Nucleus accumbens (tissue), 56 donors: ENCODE results near the gene PMM2.

ENCODE experiments used
- DNase-seq, 56 donors: peaks; one replicate each; lab custom pipeline; 2025; lab: John Stamatoyannopoulos, UW

Gene PMM2

GRCh38 chr16:8848939-8849391 is 51.3 kb downstream of the PMM2 start:
- DNase-seq = peak in 5 of 56 donors; percentile 46 to 59 (median 52)

GRCh38 chr16:8849411-8850011 is 51.9 kb downstream of the PMM2 start:
- DNase-seq = peak in 21 of 56 donors; percentile 19 to 72 (median 48)

- no peak for DNase-seq
Observed at GRCh38 chr16:8850279-8850885, 52.7 kb downstream of the PMM2 start.

- DNase-seq = no peak
Observed at GRCh38 chr16:8851761-8852403, 54.2 kb downstream of the PMM2 start.

GRCh38 chr16:8852534-8852933 is 54.9 kb downstream of the PMM2 start:
- peak in 12 of 56 donors; percentile 14 to 62 (median 40) for DNase-seq

GRCh38 chr16:8853150-8853549 is 55.5 kb downstream of the PMM2 start:
- no peak for DNase-seq

- no peak for DNase-seq
Observed at GRCh38 chr16:8853611-8854010, 56.0 kb downstream of the PMM2 start.

- DNase-seq = no peak
Observed at GRCh38 chr16:8854298-8854948, 56.8 kb downstream of the PMM2 start.

GRCh38 chr16:8855051-8855786 is 57.6 kb downstream of the PMM2 start:
- no peak for DNase-seq

- no peak for DNase-seq
Observed at GRCh38 chr16:8855972-8856371, 58.3 kb downstream of the PMM2 start.

- DNase-seq = no peak
Observed at GRCh38 chr16:8858994-8859912, 61.6 kb downstream of the PMM2 start.

GRCh38 chr16:8859913-8860881 is 62.6 kb downstream of the PMM2 start:
- DNase-seq = no peak

GRCh38 chr16:8861563-8862308 is 64.1 kb downstream of the PMM2 start:
- DNase-seq = peak in 7 of 56 donors; percentile 15 to 33 (median 23)

- no peak for DNase-seq
Observed at GRCh38 chr16:8862309-8863130, 64.9 kb downstream of the PMM2 start.

- DNase-seq = peak in 55 of 56 donors; percentile 33 to 98 (median 88)
Observed at GRCh38 chr16:8863594-8864424, 66.2 kb downstream of the PMM2 start.
